GM21786 (cell line): ENCODE data around the gene RBM20.

ENCODE experiments used
- ATAC-seq: cut with Tn5 transposase; IDR thresholded peaks from one replicate; pipeline ENCODE4 v1.9.1; 2021; ENCODE audit not compliant: unreplicated experiment

The RBM20 gene

DNA sequence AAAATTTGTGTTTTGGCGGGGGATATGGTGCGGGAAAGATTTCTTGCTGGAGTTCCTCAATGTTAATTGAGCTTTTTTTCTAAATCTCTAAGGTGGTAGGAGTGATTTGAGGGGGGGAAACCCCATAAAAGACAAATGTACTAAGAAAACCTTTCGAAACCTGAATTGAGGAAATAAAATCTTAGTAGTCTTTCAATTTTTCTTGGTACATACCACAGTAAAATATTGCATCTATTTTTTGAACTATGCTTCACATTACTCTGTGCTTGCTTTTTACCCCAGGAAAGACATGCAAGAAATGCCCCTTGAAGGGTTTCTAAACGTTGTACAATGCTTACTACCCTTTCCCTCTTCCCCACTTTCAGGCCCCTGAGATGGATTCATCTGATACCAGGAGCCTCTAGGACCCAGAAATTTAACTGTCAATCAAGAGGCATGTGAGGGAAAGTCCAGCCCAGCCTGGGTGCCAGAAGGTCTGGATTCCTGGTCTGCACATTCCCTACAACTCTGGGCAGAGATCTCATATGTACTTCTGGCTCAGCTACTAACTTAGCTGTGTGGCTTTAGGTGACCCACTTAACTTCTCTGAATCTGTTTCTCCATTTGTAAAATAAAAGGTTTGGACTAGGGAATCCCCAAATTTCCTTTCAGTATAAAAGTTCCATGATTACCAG lies 221.8 kb downstream of the RBM20 start:
- peak; percentile 22 for ATAC-seq

DNA sequence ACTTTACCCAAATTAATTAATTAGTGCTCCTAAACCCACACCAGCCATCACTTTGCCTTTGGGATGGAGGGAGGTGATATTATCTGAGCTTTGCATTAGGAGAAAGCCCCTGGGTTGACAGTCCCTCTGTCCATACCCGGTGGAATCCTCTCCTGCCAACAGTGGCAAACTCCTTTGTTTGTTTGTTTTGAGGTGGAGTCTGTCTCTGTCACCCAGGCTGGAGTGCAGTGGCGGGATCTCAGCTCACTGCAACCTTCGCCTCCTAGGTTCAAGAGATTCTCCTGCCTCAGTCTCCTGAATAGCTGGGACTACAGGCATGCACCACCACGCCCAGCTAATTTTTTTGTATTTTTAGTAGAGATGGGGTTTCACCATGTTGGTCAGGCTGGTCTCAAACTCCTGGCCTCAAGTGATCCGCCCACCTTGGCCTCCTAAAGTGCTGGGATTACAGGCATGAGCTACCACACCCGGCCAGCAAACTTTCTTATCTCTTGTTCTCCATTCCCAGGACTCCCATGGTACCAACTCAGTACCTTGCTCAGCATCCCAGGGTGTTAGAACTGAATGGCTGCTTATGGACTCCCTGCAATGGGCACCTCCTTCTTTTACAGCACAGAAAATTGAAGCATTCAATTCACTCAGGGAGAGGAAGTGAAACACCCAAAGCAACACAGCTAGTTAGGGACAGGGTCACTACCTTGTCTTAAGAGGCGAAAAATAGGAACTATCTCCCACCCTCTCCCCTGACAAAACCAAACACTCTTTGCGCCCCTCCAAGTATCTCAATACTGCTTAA lies 223.1 kb downstream of the RBM20 start:
- ATAC-seq: peak; percentile 31

DNA sequence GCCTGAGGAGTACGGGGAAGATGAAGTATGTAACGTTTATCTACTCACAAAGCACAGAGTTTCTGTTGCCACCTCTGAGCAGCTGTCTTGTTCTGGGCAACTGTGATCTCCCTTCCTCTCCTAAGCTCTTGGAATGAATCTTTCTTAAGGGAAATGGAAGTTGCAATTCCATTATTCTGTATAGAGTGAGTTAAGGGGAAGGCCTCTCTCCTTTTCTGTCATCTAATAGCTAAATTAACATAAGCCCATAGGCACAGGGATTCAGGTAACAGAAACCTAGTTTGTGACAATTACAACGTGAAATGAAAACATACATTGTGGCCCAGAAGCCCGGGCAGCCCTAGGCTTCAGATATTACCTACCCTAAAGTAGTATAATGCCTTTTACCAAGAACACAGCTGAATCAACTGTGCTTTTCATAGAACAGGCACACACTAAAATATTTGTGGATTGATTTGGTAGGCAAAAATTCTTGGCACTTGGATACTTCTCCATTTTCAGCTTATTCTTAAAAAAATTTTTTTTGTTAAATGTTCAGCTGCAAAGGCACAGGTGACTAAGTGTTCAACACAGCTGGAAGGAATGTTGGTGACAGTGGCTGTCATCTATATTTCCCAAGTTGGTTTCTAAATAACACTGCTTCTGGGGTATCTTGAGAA lies 223.8 kb downstream of the RBM20 start:
- no peak for ATAC-seq

DNA sequence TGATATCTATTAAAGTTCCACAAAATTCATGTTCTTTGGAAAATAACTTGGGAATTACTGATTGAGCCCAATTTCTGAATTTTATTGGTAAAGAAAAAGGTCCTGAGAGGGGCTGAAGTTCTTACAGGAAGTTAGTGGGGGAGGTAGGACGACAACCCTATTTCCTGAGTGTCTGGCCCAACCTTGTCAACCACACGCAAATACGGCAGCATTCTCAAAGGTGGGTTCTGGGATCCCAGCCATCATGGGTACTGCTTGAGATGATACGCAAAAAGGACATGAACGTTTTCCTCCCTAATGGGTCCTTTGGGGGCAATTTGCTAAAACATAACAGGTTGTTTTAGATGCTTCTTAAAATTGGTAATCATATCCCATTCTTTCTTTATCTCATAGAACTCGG lies 224.8 kb downstream of the RBM20 start:
- ATAC-seq: no peak

DNA sequence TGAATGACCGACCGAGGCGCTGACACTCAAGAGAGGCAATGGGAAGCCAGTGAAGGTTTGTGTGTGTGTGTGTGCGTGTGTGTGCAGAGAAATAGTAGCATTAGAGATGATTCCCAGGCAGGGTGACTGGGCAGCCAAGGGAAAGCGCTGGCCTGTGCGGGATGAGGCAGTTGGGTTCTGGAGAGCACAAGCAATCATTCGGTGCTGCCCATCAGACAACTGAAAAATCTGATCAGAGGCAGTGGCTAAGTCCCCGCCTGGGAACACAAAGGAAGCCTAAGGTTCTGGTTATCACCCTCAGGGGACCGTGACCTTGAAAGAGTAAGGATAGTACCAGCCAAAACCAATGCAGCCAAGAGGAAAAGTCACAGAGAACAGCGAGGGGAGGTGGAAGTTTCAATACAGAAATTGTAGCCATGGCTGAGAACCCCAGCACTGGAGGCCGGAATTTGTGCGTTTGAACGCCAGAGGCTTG lies 226.7 kb downstream of the RBM20 start:
- no peak for ATAC-seq

DNA sequence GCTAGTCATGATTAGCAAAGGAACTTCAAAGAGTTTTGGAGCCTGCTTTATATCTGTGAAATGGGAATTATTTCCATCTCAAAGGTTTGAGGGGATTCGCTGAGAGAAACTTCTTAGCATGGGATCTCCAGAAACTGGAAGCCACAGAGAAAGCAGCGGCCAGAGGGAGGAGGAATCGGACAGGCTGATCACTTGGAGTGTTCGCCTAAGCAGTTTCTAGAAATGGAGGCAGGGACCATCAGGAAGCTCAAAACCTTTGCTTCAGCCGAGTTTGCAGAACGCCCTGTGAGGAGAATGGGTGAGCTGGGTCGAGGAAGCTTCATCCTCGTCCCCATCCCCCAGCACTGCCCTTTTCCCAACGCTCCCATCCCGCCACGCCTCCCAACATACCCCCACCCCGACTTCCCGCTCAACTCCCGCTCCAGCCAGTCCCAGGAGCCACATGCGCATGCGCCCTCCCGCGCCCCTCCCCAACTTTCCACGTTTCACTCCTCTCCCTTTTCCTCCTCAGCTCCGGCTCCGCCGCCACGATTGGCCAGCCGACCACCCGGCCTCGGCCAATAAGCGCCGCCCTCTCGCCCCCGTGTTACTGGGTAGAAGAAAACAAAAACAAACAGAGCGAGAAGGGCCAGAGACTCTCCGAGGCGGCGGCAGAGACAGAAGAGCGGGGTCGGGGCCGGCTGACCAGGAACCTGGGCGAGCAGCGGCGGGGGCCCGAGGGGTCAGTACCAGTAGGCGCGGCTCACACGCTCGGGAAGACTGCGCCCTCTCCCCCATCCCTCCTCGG lies 227.4 kb downstream of the RBM20 start, which contains the start of gene PDCD4:
TSS of gene PDCD4 (plus strand) at position 631 of the 787 bp plus-strand sequence. CDS start 4,100 bp downstream, outside the sequence.
- ATAC-seq: peak; percentile 71

DNA sequence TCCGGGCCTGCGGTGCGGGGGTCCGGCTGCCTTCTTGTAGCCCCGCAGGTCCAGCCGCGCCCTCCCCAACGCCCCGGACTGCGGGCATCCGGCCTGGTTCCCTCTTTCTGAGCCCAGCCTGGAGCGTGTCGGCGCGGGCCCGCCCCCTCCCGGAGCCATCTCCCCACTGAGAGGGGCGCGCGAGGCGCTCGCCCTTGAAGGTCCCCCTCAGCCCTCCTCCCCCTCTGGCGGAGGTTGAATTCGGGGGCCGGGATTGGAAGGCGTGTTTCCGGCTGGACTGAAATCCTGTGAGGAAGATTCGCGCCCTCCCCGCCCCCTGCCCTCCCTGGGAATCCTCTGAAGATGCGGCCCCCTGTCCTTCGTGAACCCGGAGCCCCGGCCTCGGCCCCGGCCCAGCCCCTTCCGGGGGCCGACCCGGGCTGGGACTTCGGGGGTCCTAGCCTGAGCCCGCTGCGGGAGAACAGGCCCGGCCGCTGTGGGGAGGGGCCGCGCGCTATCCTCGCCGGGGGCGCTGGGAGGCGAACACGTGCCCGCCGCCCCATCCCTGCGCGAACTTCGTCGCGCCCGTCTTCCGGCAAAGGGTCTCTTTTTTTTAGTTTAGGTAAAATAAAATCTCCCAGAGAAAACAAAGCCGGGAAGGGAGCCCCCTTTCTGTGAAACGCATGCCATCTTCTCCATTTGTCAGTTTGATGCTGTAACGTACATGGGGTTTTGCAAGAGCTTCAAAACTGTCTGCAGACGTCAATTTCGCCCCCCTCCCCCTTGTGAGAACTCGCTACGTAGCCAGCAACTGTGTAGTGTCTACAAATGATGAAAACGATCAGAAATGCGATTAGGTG lies 228.2 kb downstream of the RBM20 start:
- peak; percentile 38 for ATAC-seq

DNA sequence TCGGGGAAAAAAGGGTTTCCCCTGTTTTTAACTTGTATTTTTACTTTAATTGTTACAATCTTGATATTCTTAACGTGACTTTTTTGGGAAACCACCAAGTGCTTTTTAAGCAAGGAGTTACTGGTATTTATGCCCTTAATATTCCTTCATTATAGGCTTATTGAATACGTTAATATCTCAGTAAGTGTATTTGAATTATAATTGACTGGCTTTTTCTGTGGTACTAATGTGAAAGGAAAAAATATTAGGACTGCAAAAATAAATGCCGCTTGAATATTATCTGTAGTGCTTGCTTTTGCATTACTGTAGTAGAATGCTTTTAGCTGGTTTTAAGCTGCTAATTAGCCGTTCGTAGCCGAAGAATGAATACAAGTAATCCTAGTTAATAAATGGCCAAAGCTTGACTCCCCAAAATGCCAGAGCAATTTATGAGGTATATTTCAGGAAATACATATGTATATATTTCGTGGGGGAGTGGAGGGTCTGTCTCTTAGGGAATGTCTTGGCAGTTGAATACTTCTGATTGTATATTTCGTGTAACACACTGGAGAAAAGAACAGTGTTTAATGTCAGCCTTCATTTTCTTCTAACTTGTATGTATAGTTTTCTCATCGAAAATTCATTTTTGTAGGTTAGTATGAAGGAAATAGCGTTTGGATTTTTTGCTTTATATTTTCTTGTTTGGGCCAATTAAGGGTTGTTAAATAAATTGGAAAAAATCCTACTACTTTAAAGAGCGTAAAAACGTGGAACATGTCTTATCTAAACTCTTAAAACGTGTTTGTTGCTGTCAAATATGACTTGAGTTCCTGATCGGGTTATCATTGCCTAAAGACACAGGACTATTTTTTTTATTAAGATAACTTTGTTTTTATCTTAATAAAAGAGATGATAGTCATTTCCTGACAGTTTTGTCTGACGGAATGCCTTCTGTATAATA lies 229.1 kb downstream of the RBM20 start:
- no peak for ATAC-seq

DNA sequence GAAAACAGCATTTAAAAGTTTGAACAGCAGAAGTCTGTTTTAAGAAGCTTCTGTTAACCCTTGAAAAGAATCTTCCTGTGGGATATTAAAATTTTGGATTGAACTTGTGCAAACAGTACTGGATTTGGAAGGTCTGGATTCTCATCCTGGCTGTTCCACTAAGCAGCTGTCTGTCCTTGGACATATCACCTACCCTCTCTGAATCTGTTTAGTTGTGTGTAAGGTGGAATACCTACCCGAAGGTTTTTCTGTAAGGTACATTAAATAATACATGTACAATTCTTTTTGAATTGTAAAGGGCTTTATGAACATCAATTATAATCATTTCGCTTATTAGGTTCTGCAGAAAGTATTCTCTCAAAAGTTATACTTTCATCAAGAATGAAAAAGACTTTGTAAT lies 229.8 kb downstream of the RBM20 start:
- no peak for ATAC-seq

DNA sequence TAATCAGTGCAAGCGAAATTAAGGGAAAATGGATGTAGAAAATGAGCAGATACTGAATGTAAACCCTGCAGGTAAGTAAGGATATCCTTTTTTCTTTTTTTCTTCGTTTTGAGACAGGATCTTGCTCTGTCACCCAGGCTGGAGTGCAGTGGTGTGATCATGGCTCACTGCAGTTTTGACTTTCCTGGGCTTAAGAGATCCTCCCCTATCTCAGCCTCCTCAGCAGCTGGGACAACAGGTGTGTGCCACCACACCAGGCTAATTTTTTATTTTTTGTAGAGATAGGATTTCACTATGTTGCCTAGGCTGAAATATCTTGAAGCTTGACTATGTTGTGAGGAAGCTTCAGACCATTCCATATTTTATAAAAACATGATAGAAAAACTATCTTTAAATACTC lies 231.9 kb downstream of the RBM20 start:
- no peak for ATAC-seq

DNA sequence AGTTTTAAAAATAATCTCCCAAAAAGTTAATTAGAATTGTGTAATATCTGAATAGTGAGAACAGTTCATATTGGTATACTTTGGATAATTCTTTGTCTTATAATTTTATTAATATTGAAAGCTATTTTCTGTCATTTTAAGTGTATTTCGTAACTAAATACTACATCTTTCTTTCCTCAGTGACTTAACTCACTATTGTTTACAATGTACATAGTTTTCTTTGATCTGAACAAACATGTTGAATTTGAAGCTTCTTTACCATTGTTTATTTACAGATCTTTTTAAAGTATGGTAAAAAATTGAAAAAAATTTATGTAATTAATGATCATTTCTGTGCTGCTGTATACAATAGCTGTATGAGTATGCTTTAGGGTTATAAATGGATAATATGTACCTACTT lies 232.7 kb downstream of the RBM20 start:
- ATAC-seq: no peak

DNA sequence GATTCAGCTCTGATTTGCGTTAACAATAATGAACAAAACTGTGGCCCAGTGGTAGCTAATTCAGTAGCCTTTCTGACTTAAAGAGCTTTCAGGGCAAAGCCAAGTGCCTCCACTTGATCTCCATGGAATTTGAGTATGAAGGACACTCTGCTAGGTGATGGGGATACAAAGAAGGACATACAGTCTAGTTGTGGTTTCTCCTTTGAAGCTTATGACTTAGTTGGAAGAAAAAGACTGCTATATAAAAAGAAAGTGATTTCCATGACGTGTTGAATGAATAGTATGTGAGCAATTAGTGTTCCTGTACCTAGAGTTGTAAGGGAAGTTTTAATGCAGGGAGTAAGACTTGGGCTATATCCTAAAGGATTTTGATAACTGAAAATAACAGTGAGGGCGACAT lies 235.9 kb downstream of the RBM20 start:
- ATAC-seq: no peak

DNA sequence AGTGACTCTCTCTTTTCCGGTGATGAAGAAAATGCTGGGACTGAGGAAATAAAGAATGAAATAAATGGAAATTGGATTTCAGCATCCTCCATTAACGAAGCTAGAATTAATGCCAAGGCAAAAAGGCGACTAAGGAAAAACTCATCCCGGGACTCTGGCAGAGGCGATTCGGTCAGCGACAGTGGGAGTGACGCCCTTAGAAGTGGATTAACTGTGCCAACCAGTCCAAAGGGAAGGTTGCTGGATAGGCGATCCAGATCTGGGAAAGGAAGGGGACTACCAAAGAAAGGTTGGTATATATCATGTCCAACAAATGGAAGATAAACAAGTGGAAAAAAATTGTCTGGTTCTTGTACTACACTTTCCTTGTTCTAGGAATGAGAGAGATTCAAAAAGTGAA lies 237.1 kb downstream of the RBM20 start:
- no peak for ATAC-seq

DNA sequence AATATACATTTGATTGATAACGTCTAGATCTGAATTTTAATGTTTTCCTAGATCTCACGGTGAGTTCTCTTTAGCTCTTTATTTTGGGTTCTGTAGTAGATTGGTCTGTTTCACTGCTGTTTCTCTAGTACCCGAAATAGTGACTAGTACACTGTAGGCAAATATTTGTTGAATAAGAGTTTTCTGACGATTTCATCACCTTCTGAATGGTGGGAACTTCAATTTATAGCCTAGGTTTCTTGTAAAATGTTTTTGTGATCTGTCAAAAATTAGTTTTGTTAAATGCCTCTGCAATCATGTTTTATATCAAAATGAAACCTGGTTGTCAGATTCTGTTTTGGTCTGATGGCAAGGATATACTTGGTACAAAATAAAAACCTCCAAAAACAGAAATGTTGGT lies 237.8 kb downstream of the RBM20 start:
- ATAC-seq: no peak

DNA sequence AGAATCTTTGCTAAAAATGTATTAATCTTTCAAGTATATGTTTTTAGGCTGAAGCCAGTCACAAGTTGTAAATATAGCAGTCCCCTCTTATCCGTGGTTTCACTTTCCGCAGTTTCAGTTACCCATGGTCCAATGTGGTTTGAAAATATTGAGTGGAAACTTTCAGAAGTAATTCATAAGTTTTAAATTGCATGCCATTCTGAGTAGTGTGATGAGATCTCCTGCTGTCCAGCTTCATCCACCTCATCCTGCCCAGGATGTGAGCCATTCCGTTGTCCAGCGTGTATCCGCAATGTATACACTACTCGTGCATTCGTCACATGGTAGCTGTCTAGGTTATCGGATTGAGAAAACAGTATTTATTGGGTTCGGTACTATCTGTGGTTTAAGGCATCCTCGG lies 239.8 kb downstream of the RBM20 start:
- ATAC-seq: no peak

DNA sequence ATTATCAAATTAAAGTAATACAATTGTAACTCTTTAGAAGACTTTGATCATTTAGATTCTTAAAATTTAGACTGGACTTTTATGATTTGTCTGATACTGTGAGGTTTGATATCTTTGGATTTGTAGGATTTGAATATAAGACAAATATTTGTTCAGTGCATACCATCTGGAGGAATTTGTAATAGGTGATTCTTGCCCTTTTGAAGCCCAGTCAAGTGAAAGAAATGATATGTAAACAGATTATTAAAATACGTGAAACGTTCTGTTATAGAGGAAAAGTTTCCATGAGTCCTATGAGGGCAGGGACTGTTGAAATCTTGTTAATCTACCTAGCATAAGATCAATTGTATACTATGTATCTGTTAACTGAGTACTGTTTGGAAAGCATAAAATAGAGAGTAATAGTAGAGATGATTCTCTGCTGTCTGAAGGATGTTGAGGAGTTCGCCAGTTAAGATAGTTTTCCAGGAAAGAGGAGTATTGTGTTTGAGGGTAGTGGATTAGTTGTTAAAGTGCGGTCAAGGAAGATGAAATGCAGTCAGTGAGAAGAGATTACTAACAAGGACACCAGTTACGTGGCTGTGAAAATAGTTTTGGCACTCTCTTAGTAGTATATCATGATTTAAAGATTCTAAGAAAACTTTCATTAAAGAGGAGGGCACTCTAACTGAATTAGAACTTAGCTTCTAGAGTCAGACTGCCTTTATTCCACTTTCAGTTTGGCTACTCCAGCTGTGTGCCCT lies 242.0 kb downstream of the RBM20 start:
- no peak for ATAC-seq

DNA sequence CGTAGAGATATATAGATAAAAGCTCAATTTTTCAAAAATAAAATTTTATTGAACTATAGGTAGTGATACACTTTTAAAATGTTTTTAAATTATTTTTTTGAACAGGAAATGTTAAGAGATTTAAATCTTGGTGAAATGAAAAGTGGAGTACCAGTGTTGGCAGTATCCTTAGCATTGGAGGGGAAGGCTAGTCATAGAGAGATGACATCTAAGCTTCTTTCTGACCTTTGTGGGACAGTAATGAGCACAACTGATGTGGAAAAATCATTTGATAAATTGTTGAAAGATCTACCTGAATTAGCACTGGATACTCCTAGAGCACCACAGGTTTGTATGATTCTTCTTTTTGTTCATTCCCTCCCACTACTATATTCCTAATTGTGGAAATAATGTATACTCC lies 243.4 kb downstream of the RBM20 start:
- ATAC-seq: no peak
